WI38 (cell line): Measurements from ENCODE around the gene TMEM106C.

Experiments used
- H3K4me3 ChIP-seq: 2 replicates; pipeline ENCODE4 v1.5.1; 2011; ENCODE audit warnings: low read depth, mild to moderate bottlenecking, control low read depth, low read length
- TF ChIP-seq, protein P1 (sequence below): IDR thresholded peaks from 2 replicates; pipeline ENCODE4 v1.5.1; 2012; ENCODE audit warnings: low read depth, mild to moderate bottlenecking, control low read depth, low read length

TMEM106C gene

DNA sequence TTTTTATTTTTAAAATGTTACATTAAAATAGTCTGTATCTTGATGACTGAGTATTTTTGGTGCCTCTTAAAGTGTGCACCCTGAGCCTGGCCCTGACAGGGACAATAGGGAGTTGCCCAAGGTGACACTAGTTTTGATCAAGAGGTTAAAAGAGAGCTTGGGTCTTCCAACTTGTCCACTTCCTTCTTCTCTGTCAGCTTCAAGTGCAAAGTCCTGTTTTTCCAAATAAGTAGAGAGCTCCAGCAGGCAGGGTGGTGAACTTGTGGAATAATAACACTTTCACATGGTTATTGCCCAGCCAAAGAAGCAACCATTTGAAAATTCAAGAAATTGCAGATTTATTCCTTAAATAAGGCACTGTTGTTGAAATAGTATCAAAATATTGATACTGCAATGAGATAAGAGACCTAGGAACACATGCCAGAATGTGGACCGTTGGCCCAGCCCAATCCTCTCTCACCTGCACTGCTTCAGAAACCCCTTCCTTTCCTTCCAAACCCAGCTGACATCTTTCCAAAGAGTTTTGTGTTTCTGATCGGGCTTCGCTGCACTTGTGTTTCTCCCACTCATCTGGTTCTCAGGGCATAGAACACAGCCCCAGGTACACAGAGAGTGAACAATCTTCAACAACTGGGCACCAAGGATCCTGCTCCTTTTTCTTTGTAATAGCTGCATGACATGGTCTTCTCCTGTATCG, 54.7 kb downstream of the TMEM106C start:
- no peak overlapping the region for H3K4me3 ChIP-seq
- TF ChIP-seq, protein P1, sequence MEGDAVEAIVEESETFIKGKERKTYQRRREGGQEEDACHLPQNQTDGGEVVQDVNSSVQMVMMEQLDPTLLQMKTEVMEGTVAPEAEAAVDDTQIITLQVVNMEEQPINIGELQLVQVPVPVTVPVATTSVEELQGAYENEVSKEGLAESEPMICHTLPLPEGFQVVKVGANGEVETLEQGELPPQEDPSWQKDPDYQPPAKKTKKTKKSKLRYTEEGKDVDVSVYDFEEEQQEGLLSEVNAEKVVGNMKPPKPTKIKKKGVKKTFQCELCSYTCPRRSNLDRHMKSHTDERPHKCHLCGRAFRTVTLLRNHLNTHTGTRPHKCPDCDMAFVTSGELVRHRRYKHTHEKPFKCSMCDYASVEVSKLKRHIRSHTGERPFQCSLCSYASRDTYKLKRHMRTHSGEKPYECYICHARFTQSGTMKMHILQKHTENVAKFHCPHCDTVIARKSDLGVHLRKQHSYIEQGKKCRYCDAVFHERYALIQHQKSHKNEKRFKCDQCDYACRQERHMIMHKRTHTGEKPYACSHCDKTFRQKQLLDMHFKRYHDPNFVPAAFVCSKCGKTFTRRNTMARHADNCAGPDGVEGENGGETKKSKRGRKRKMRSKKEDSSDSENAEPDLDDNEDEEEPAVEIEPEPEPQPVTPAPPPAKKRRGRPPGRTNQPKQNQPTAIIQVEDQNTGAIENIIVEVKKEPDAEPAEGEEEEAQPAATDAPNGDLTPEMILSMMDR = no peak
